ENCODE data around the gene BRME1. TPM values are rescaled to one million over a fixed set of nuclear protein-coding genes. Genes with fewer than 3 reads are reported as not detected.
A peak's percentile ranks its signal among the peaks of the same experiment; 100 is the strongest.

The BRME1 gene
- total RNA-seq, 1 donor from 2014 or later, result 5.7 TPM

GRCh38 chr19:13887018-13887436 lies 18.9 kb downstream of the BRME1 start:
- peak; percentile 48 for ATAC-seq

GRCh38 chr19:13885826-13886365 lies 20.0 kb downstream of the BRME1 start:
- ATAC-seq, result no peak

- peak; percentile 62 for ATAC-seq
Measured at GRCh38 chr19:13884726-13885591, 21.0 kb downstream of the BRME1 start.

- ATAC-seq, result no peak
Measured at GRCh38 chr19:13883516-13884064, 22.3 kb downstream of the BRME1 start.

- ATAC-seq, result peak; percentile 20
Measured at GRCh38 chr19:13882836-13883235, 23.1 kb downstream of the BRME1 start.

GRCh38 chr19:13882419-13882795 lies 23.5 kb downstream of the BRME1 start:
- no peak for ATAC-seq

- ATAC-seq, result no peak
Measured at GRCh38 chr19:13881692-13882418, 24.1 kb downstream of the BRME1 start.

GRCh38 chr19:13881251-13881691 lies 24.6 kb downstream of the BRME1 start:
- no peak for ATAC-seq

GRCh38 chr19:13880059-13881043 lies 25.6 kb downstream of the BRME1 start:
- ATAC-seq, result peak; percentile 93

- no peak for ATAC-seq
Measured at GRCh38 chr19:13877303-13877702, 28.6 kb downstream of the BRME1 start.

GRCh38 chr19:13876834-13877233 lies 29.1 kb downstream of the BRME1 start, which contains the start of gene NANOS3:
Gene NANOS3 (plus strand): TSS chr19:13877134. CDS start chr19:13877249, 115 bp downstream.
- no peak for ATAC-seq

- ATAC-seq, result no peak
Measured at GRCh38 chr19:13875824-13876223, 30.1 kb downstream of the BRME1 start.

GRCh38 chr19:13873834-13874515 lies 31.9 kb downstream of the BRME1 start:
- ATAC-seq, result no peak

- ATAC-seq, result peak; percentile 35
Measured at GRCh38 chr19:13872695-13873389, 33.1 kb downstream of the BRME1 start.

- ATAC-seq, result no peak
Measured at GRCh38 chr19:13872339-13872694, 33.6 kb downstream of the BRME1 start.

- no peak for ATAC-seq
Measured at GRCh38 chr19:13870873-13871272, 35.0 kb downstream of the BRME1 start.

GRCh38 chr19:13869281-13869680 lies 36.6 kb downstream of the BRME1 start:
- no peak for ATAC-seq

GRCh38 chr19:13868663-13869062 lies 37.3 kb downstream of the BRME1 start:
- no peak for ATAC-seq

GRCh38 chr19:13866463-13867046 lies 39.4 kb downstream of the BRME1 start:
- no peak for ATAC-seq

All from esophagus mucosa (tissue), 1 donor.